RWPE2 (cell line): ENCODE measurements around the gene DLG3.

Source experiments
- ATAC-seq: fragments of 200-7000 bp; cut with Tn5 transposase; 3 replicates; pipeline ENCODE4 v1.9.1; 2021; ENCODE audit warnings: low read depth
- DNase-seq: peaks from one replicate; pipeline ENCODE4 v3.0.0-alpha.2; 2020; ENCODE audit warnings: low spot score
- H3K27ac ChIP-seq: fragments of 450-650 bp; 2 replicates; pipeline ENCODE4 v1.5.1; 2017; ENCODE audit warnings: mild to moderate bottlenecking; ENCODE audit not compliant: poor library complexity, severe bottlenecking
- H3K27me3 ChIP-seq: fragments of 250-450 bp; sonication (Bioruptor Pico); 2 replicates; pipeline ENCODE4 v1.5.1; 2021; ENCODE audit warnings: mild to moderate bottlenecking, moderate library complexity; ENCODE audit not compliant: insufficient read depth, poor library complexity, severe bottlenecking
- H3K36me3 ChIP-seq: fragments of 250-450 bp; sonication (Bioruptor Pico); 2 replicates; pipeline ENCODE4 v1.5.1; 2020; ENCODE audit warnings: low read depth, mild to moderate bottlenecking, moderate library complexity
- H3K4me1 ChIP-seq: fragments of 250-450 bp; sonication (Bioruptor Pico); 2 replicates; pipeline ENCODE4 v1.5.1; 2021; ENCODE audit warnings: mild to moderate bottlenecking, moderate library complexity; ENCODE audit not compliant: insufficient read depth, poor library complexity, severe bottlenecking
- H3K4me3 ChIP-seq: fragments of 250-450 bp; sonication (Bioruptor Pico); 2 replicates; pipeline ENCODE4 v1.5.1; 2021; ENCODE audit warnings: mild to moderate bottlenecking, moderate library complexity; ENCODE audit not compliant: severe bottlenecking
- H3K9me3 ChIP-seq: fragments of 250-450 bp; sonication (Bioruptor Pico); 2 replicates; pipeline ENCODE4 v1.5.1; 2021; ENCODE audit warnings: mild to moderate bottlenecking, moderate library complexity; ENCODE audit not compliant: severe bottlenecking
- CTCF ChIP-seq: fragments of 450-650 bp; IDR thresholded peaks from one replicate; pipeline ENCODE4 v1.5.1; 2017; ENCODE audit warnings: mild to moderate bottlenecking, moderate library complexity; ENCODE audit not compliant: poor library complexity, severe bottlenecking

The DLG3 gene

GRCh38 chrX:70456256-70456655 lies 11.6 kb downstream of the DLG3 start:
- Histone ChIP-seq H3K4me3 (peak overlapping the region; percentile 60), H3K27ac (peak overlapping the region; percentile 58), H3K36me3 (no peaks in the 10 kb centered on the region; the same call in 1 of the 2 replicates), H3K27me3 (no peaks in the 10 kb centered on the region), H3K9me3 (no peaks in the 10 kb centered on the region), H3K4me1 (no peaks in the 10 kb centered on the region)
- DNase-seq (no peak), ATAC-seq (no peak)
- TF ChIP-seq CTCF: no peak

- Histone ChIP-seq H3K36me3 (no peaks in the 10 kb centered on the region; the same call in 1 of the 2 replicates), H3K9me3 (no peaks in the 10 kb centered on the region), H3K27ac (no peak overlapping the region), H3K27me3 (no peaks in the 10 kb centered on the region), H3K4me3 (no peak overlapping the region), H3K4me1 (no peaks in the 10 kb centered on the region)
- DNase-seq (no peak), ATAC-seq (no peak)
- TF ChIP-seq CTCF: no peak
These were observed 16.4 kb downstream of the DLG3 start for GRCh38 chrX:70461026-70461425.

- Histone ChIP-seq H3K27me3 (no peaks in the 10 kb centered on the region), H3K27ac (no peak overlapping the region), H3K4me1 (no peaks in the 10 kb centered on the region), H3K36me3 (no peaks in the 10 kb centered on the region), H3K4me3 (no peak overlapping the region), H3K9me3 (no peaks in the 10 kb centered on the region)
- ATAC-seq (no peak), DNase-seq (no peak)
- TF ChIP-seq CTCF: no peak
These were observed 19.4 kb downstream of the DLG3 start for GRCh38 chrX:70464051-70464450.

- Histone ChIP-seq H3K9me3 (no peaks in the 10 kb centered on the region), H3K4me1 (no peaks in the 10 kb centered on the region), H3K27ac (no peak overlapping the region), H3K4me3 (no peak overlapping the region), H3K27me3 (no peaks in the 10 kb centered on the region), H3K36me3 (no peaks in the 10 kb centered on the region)
- no peak for TF ChIP-seq CTCF
- DNase-seq (no peak), ATAC-seq (no peak)
These were observed 22.3 kb downstream of the DLG3 start for GRCh38 chrX:70466968-70467367.

- Histone ChIP-seq H3K4me1 (no peaks in the 10 kb centered on the region), H3K27ac (no peak overlapping the region), H3K36me3 (no peaks in the 10 kb centered on the region), H3K4me3 (no peak overlapping the region), H3K9me3 (no peaks in the 10 kb centered on the region), H3K27me3 (no peaks in the 10 kb centered on the region)
- ATAC-seq (no peak), DNase-seq (no peak)
- TF ChIP-seq CTCF: no peak
These were observed 24.1 kb downstream of the DLG3 start for GRCh38 chrX:70468709-70469108.
